Measurements from ENCODE around the gene TRIM67.

TRIM67 gene

GRCh38 chr1:231252336-231252735 lies 90.5 kb downstream of the TRIM67 start:
- TF ChIP-seq SIN3A (IDR thresholded peaks at IDR 0.05; ENCODE audit: borderline replicate concordance, insufficient read depth, low read length): no peak
- TF ChIP-seq TAF1 (IDR thresholded peaks at IDR 0.05; ENCODE audit: borderline replicate concordance, insufficient read depth, low read length): no peak

- no peak for TF ChIP-seq TAF1 (IDR thresholded peaks at IDR 0.05; ENCODE audit: borderline replicate concordance, insufficient read depth, low read length)
Observed at GRCh38 chr1:231260351-231260750, 98.5 kb downstream of the TRIM67 start.

DNA sequence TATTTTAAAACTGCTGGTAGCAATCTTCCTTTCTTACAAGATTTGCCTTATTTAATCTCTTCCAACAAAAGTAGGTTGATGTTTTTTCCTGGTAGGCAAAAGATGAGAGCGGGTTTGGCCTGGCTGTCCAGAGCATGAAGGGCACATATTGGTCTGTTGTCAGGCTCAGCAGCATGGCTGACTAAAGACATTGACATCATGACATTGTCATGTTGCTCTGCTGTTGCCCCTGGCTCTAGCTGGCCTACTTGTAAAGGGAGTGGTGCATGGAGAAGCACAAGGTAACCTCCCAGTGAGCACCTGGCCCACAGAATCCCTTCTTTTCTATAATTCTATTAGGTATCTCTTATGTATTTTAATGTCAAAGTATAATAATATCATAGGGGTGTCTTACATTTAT lies 102.8 kb downstream of the TRIM67 start:
- TF ChIP-seq, protein P1, sequence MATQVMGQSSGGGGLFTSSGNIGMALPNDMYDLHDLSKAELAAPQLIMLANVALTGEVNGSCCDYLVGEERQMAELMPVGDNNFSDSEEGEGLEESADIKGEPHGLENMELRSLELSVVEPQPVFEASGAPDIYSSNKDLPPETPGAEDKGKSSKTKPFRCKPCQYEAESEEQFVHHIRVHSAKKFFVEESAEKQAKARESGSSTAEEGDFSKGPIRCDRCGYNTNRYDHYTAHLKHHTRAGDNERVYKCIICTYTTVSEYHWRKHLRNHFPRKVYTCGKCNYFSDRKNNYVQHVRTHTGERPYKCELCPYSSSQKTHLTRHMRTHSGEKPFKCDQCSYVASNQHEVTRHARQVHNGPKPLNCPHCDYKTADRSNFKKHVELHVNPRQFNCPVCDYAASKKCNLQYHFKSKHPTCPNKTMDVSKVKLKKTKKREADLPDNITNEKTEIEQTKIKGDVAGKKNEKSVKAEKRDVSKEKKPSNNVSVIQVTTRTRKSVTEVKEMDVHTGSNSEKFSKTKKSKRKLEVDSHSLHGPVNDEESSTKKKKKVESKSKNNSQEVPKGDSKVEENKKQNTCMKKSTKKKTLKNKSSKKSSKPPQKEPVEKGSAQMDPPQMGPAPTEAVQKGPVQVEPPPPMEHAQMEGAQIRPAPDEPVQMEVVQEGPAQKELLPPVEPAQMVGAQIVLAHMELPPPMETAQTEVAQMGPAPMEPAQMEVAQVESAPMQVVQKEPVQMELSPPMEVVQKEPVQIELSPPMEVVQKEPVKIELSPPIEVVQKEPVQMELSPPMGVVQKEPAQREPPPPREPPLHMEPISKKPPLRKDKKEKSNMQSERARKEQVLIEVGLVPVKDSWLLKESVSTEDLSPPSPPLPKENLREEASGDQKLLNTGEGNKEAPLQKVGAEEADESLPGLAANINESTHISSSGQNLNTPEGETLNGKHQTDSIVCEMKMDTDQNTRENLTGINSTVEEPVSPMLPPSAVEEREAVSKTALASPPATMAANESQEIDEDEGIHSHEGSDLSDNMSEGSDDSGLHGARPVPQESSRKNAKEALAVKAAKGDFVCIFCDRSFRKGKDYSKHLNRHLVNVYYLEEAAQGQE (IDR thresholded peaks at IDR 0.05; ENCODE audit: insufficient read depth in 1 of 2, low read depth in 2 of 2, low read length in 2 of 2): no peak
- no peak for TF ChIP-seq SIN3A (IDR thresholded peaks at IDR 0.05; ENCODE audit: borderline replicate concordance, insufficient read depth, low read length)
- no peak for TF ChIP-seq FOXP2 (optimal IDR thresholded peaks at IDR 0.05; ENCODE audit: borderline replicate concordance, extremely low read depth, extremely low read length, insufficient read depth)

GRCh38 chr1:231265379-231265778 lies 103.5 kb downstream of the TRIM67 start:
- no peak for TF ChIP-seq POLR2AphosphoS5 (IDR thresholded peaks at IDR 0.05; ENCODE audit: low read depth, low read length)
- no peak for TF ChIP-seq TAF1 (IDR thresholded peaks at IDR 0.05; ENCODE audit: borderline replicate concordance, insufficient read depth, low read length)
- TF ChIP-seq SIN3A (IDR thresholded peaks at IDR 0.05; ENCODE audit: borderline replicate concordance, insufficient read depth, low read length): no peak
- TF ChIP-seq, protein P1 (IDR thresholded peaks at IDR 0.05; ENCODE audit: insufficient read depth in 1 of 2, low read depth in 2 of 2, low read length in 2 of 2): no peak
- no peak for TF ChIP-seq FOXP2 (optimal IDR thresholded peaks at IDR 0.05; ENCODE audit: borderline replicate concordance, extremely low read depth, extremely low read length, insufficient read depth)

DNA sequence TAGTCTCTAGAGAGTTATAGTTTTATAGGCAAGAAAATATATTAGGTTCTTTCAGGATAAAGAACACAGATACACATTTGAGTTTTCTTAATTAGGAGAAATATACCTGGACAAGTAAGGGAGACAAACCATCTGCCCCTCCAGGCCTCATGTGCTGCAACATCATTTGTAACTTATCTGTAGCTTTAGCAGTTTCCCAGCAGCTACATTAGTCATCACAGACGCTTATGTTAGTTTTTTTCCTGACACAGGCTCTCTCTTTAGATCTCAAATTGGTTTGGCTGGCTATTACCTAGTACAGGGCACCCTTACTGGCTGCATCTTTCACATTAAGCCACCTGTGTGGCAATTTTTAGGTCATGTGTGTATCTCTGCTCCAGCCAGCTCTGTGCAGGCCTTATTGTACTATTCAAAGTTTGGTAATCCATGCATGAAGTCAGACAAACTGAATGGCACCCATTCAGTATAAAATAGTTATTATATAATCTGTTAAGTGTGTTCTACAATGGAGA lies 105.0 kb downstream of the TRIM67 start:
- TF ChIP-seq SIN3A (IDR thresholded peaks at IDR 0.05; ENCODE audit: borderline replicate concordance, insufficient read depth, low read length) (no peak), POLR2AphosphoS5 (IDR thresholded peaks at IDR 0.05; ENCODE audit: low read depth, low read length) (no peak), FOXP2 (optimal IDR thresholded peaks at IDR 0.05; ENCODE audit: borderline replicate concordance, extremely low read depth, extremely low read length, insufficient read depth) (no peak)
- TF ChIP-seq, protein P1 (IDR thresholded peaks at IDR 0.05; ENCODE audit: insufficient read depth in 1 of 2, low read depth in 2 of 2, low read length in 2 of 2): no peak
